H9 (cell line): Measurements from ENCODE around the gene TRIM44. TPM values are rescaled to one million over a fixed set of nuclear protein-coding genes. Genes with fewer than 3 reads are reported as not detected.

Source experiments
- DNase-seq: peaks from one replicate; pipeline ENCODE4 v3.0.0-alpha.2; 2017
- H2AFZ ChIP-seq: one replicate; pipeline ENCODE4 v1.6.1; 2013; ENCODE audit warnings: mild to moderate bottlenecking, low read length, control low read depth, moderate library complexity
- H2AK5ac ChIP-seq: 2 replicates; pipeline ENCODE4 v1.6.1; 2013; ENCODE audit warnings: low read length, control low read depth, mixed read lengths; ENCODE audit not compliant: insufficient read length
- H2BK120ac ChIP-seq: one replicate; pipeline ENCODE4 v1.6.1; 2013; ENCODE audit warnings: low read depth, mild to moderate bottlenecking, low read length, control low read depth, inconsistent platforms; ENCODE audit not compliant: poor library complexity, severe bottlenecking
- H2BK12ac ChIP-seq: 2 replicates; pipeline ENCODE4 v1.6.1; 2013; ENCODE audit warnings: low read length, control low read depth, mixed read lengths, low read depth; ENCODE audit not compliant: insufficient read length
- H2BK15ac ChIP-seq: 2 replicates; pipeline ENCODE4 v1.6.1; 2013; ENCODE audit warnings: low read depth, low read length, control low read depth
- H2BK20ac ChIP-seq: one replicate; pipeline ENCODE4 v1.6.1; 2013; ENCODE audit warnings: low read depth, mild to moderate bottlenecking, low read length, control low read depth, inconsistent platforms; ENCODE audit not compliant: poor library complexity, severe bottlenecking
- H2BK5ac ChIP-seq: 2 replicates; pipeline ENCODE4 v1.6.1; 2013; ENCODE audit warnings: low read length, control low read depth, mixed read lengths; ENCODE audit not compliant: insufficient read length
- H3K14ac ChIP-seq: 2 replicates; pipeline ENCODE4 v1.6.1; 2013; ENCODE audit warnings: low read length, control low read depth; ENCODE audit not compliant: insufficient read depth
- H3K18ac ChIP-seq: 2 replicates; pipeline ENCODE4 v1.6.1; 2013; ENCODE audit warnings: low read depth, mild to moderate bottlenecking, mixed read lengths, low read length, control low read depth; ENCODE audit not compliant: insufficient read length
- H3K23ac ChIP-seq: 2 replicates; pipeline ENCODE4 v1.6.1; 2013; ENCODE audit warnings: low read length, control low read depth, mixed read lengths, low read depth; ENCODE audit not compliant: insufficient read length
- H3K23me2 ChIP-seq: 2 replicates; pipeline ENCODE4 v1.6.1; 2013; ENCODE audit warnings: low read depth, mild to moderate bottlenecking, mixed read lengths, low read length, control low read depth; ENCODE audit not compliant: insufficient read length, poor library complexity, severe bottlenecking
- H3K27ac ChIP-seq: 2 replicates; pipeline ENCODE4 v1.5.1; 2013; ENCODE audit warnings: low read length, control low read depth, mixed read lengths, low read depth; ENCODE audit not compliant: insufficient read length
- H3K27me3 ChIP-seq: 2 replicates; pipeline ENCODE4 v1.6.1; 2013; ENCODE audit warnings: low read length, control low read depth, inconsistent platforms; ENCODE audit not compliant: insufficient read depth
- H3K4ac ChIP-seq: 2 replicates; pipeline ENCODE4 v1.6.1; 2013; ENCODE audit warnings: low read depth, mild to moderate bottlenecking, control low read depth, inconsistent platforms, low read length, moderate library complexity
- H3K4me1 ChIP-seq: 2 replicates; pipeline ENCODE4 v1.6.1; 2013; ENCODE audit warnings: low read length, control low read depth, inconsistent platforms; ENCODE audit not compliant: insufficient read depth
- H3K4me2 ChIP-seq: 2 replicates; pipeline ENCODE4 v1.6.1; 2013; ENCODE audit warnings: low read length, control low read depth, mixed read lengths; ENCODE audit not compliant: insufficient read length, insufficient read depth
- H3K56ac ChIP-seq: 2 replicates; pipeline ENCODE4 v1.6.1; 2013; ENCODE audit warnings: low read depth, mild to moderate bottlenecking, mixed read lengths, low read length, control low read depth; ENCODE audit not compliant: insufficient read length
- H3K79me1 ChIP-seq: 2 replicates; pipeline ENCODE4 v1.6.1; 2013; ENCODE audit warnings: low read depth, mild to moderate bottlenecking, moderate library complexity, low read length, control low read depth, inconsistent platforms; ENCODE audit not compliant: insufficient read depth, poor library complexity, severe bottlenecking
- H3K79me2 ChIP-seq: 2 replicates; pipeline ENCODE4 v1.6.1; 2013; ENCODE audit warnings: low read length, control low read depth, inconsistent platforms; ENCODE audit not compliant: insufficient read depth
- H3K9ac ChIP-seq: 2 replicates; pipeline ENCODE4 v1.6.1; 2013; ENCODE audit warnings: low read length, control low read depth, mixed read lengths; ENCODE audit not compliant: insufficient read length; ENCODE audit errors: extremely low read depth
- H3K9me3 ChIP-seq: one replicate; pipeline ENCODE4 v1.6.1; 2013; ENCODE audit warnings: low read depth, low read length, inconsistent platforms; ENCODE audit not compliant: control insufficient read depth
- H3T11ph ChIP-seq: one replicate; pipeline ENCODE4 v1.6.1; 2013; ENCODE audit warnings: mild to moderate bottlenecking, low read length, control low read depth, inconsistent platforms
- H4K20me1 ChIP-seq: one replicate; pipeline ENCODE4 v1.6.1; 2013; ENCODE audit not compliant: control insufficient read depth, insufficient read length, insufficient read depth
- H4K5ac ChIP-seq: 2 replicates; pipeline ENCODE4 v1.6.1; 2013; ENCODE audit warnings: low read depth, mild to moderate bottlenecking, mixed read lengths, low read length, control low read depth; ENCODE audit not compliant: insufficient read length
- H4K8ac ChIP-seq: replicated peaks from 2 replicates; pipeline ENCODE4 v1.6.1; 2013; ENCODE audit warnings: low read length, control low read depth, mixed read lengths, low read depth; ENCODE audit not compliant: insufficient read length
- H4K91ac ChIP-seq: 2 replicates; pipeline ENCODE4 v1.6.1; 2013; ENCODE audit warnings: low read depth, mild to moderate bottlenecking, moderate library complexity, mixed read lengths, low read length, control low read depth; ENCODE audit not compliant: insufficient read length
- H3K27ac Mint-ChIP-seq, 3 experiments: 2 replicates in 2 of 3; 3 replicates in 1 of 3; pipeline ENCODE4 v1.8.0; 2020 to 2021; ENCODE audit warnings: mixed read lengths in 3 of 3, mild to moderate bottlenecking in 1 of 3, moderate library complexity in 1 of 3
- H3K27me3 Mint-ChIP-seq: 2 replicates; pipeline ENCODE4 v1.8.0; 2021; ENCODE audit warnings: low read depth, mild to moderate bottlenecking, moderate library complexity, mixed read lengths
- H3K36me3 Mint-ChIP-seq, 3 experiments: 2 replicates in 2 of 3; 3 replicates in 1 of 3; pipeline ENCODE4 v1.8.0; 2020 to 2021; ENCODE audit warnings: low read depth in 3 of 3, mixed read lengths in 3 of 3; ENCODE audit not compliant: insufficient read depth in 1 of 3
- H3K4me1 Mint-ChIP-seq, 2 experiments: 2 replicates each; pipeline ENCODE4 v1.8.0; 2020; ENCODE audit warnings: mixed read lengths in 2 of 2
- H3K4me3 Mint-ChIP-seq, 2 experiments: 2 replicates in 1 of 2; 3 replicates in 1 of 2; pipeline ENCODE4 v1.8.0; 2020 to 2021; ENCODE audit warnings: mild to moderate bottlenecking in 2 of 2, mixed read lengths in 2 of 2, moderate library complexity in 1 of 2
- H3K9me3 Mint-ChIP-seq, 2 experiments: 2 replicates in 1 of 2; 3 replicates in 1 of 2; pipeline ENCODE4 v1.8.0; 2020; ENCODE audit warnings: mild to moderate bottlenecking in 2 of 2, mixed read lengths in 2 of 2, moderate library complexity in 1 of 2
- CTCF ChIP-seq: fragments of 200-600 bp; sonication (generic); conservative IDR thresholded peaks from 3 replicates; pipeline ENCODE4 v1.8.0; 2021; ENCODE audit warnings: antibody characterized with exemption, mild to moderate bottlenecking
- total RNA-seq: library from RNA; stranded (reverse); gene quantifications from 2 replicates; pipeline ENCODE4 v1.2.1, GENCODE V29; 2021

Gene TRIM44
- total RNA-seq, 1 experiment from 2014 or later, result 37.7 TPM

- H3K23ac ChIP-seq, result no peak overlapping the region
- no peak overlapping the region for H3K56ac ChIP-seq
- Mint-ChIP-seq H3K4me3 (no peak overlapping the region), H3K27me3 (no peaks in the 10 kb centered on the region), H3K27ac (no peak overlapping the region), H3K4me1 (peaks cover 17 to 18% of the 10 kb centered on the region in 2 experiments), H3K9me3 (peaks cover 0 to under 1% of the 10 kb centered on the region in 2 experiments; a peak in 2 of 5 replicates), H3K36me3 (no peaks in the 10 kb centered on the region; a peak in 2 of 7 replicates)
- H4K20me1 ChIP-seq, result no peaks in the 10 kb centered on the region
- H3K4ac ChIP-seq, result no peak overlapping the region
- no peak overlapping the region for H4K91ac ChIP-seq
- no peak overlapping the region for H2BK5ac ChIP-seq
- no peaks in the 10 kb centered on the region for H3K4me1 ChIP-seq
- H3K14ac ChIP-seq, result no peak overlapping the region
- no peak overlapping the region for H3K4me2 ChIP-seq
- no peak overlapping the region for H2AFZ ChIP-seq
- no peak overlapping the region for H3K9ac ChIP-seq
- TF ChIP-seq CTCF, result no peak
- no peak overlapping the region for H4K8ac ChIP-seq
- H4K5ac ChIP-seq, result no peak overlapping the region
- H3K18ac ChIP-seq, result no peak overlapping the region
- H2AK5ac ChIP-seq, result no peak overlapping the region
- no peak overlapping the region for H3T11ph ChIP-seq
- no peaks in the 10 kb centered on the region for H3K9me3 ChIP-seq
- no peaks in the 10 kb centered on the region for H3K79me2 ChIP-seq
- H2BK12ac ChIP-seq, result no peak overlapping the region
- H3K79me1 ChIP-seq, result no peaks in the 10 kb centered on the region
- no peak overlapping the region for H3K27ac ChIP-seq
- H3K23me2 ChIP-seq, result no peaks in the 10 kb centered on the region
- H2BK120ac ChIP-seq, result no peak overlapping the region
- H3K27me3 ChIP-seq, result no peaks in the 10 kb centered on the region
- no peak for DNase-seq
- no peak overlapping the region for H2BK20ac ChIP-seq
- H2BK15ac ChIP-seq, result no peak overlapping the region
These were observed 122.1 kb downstream of the TRIM44 start for GRCh38 chr11:35784699-35785098.
